ENCODE data around the gene TRIM52. TPM values are rescaled to one million over a fixed set of nuclear protein-coding genes. Genes with fewer than 3 reads are reported as not detected.

Gene TRIM52
- 26.1 TPM for total RNA-seq

GRCh38 chr5:181260720-181261319, at the start of gene TRIM52:
Gene TRIM52 (minus strand): TSS chr5:181261143. CDS start chr5:181260813, 330 bp downstream.

GRCh38 chr5:181243564-181244343, 17.2 kb downstream of the TRIM52 start, which contains the start of gene RACK1:
Gene RACK1 (minus strand): TSS chr5:181243906. CDS start chr5:181243800, 106 bp downstream.

GRCh38 chr5:181223058-181223728, 37.8 kb downstream of the TRIM52 start, which contains the start of gene TRIM41:
Gene TRIM41 (plus strand): TSS chr5:181223281. CDS start chr5:181224000, 719 bp downstream.

Other genes starting within 250 kb of the TRIM52 start
- 4.7 TPM for gene BTNL9, start 220.9 kb downstream of the TRIM52 start, total RNA-seq
- not detected for gene OR2V1, start 130.0 kb downstream of the TRIM52 start, total RNA-seq
- not detected for gene OR2V2, start 113.6 kb downstream of the TRIM52 start, total RNA-seq
- 1.1 TPM for gene TRIM7, start 55.9 kb downstream of the TRIM52 start, total RNA-seq
- gene TRIM41, start 37.9 kb downstream of the TRIM52 start, total RNA-seq: 20.4 TPM
- 1,862 TPM for gene RACK1, start 17.2 kb downstream of the TRIM52 start, total RNA-seq
- gene OR4F3, start 106.1 kb upstream of the TRIM52 start, total RNA-seq: not detected